A673 (cell line): ENCODE measurements around the gene PRPF6.

Experiments
- CTCF ChIP-seq: fragments of 300-800, 200-600 bp; sonication (generic); conservative IDR thresholded peaks from 2 replicates; pipeline ENCODE4 v1.5.1; 2017; ENCODE audit warnings: low read depth, mild to moderate bottlenecking, antibody characterized with exemption, low read length, moderate library complexity, mixed read lengths
- EZH2 ChIP-seq: fragments of 200-600 bp; sonication (generic); IDR thresholded peaks from 2 replicates; pipeline ENCODE4 v1.6.1; 2017; ENCODE audit warnings: borderline replicate concordance, low read depth, mild to moderate bottlenecking, mixed read lengths, antibody characterized with exemption, low read length; ENCODE audit not compliant: poor library complexity, severe bottlenecking

GRCh38 chr20:64015635-64016034 is 34.7 kb downstream of the PRPF6 start:
- TF ChIP-seq CTCF (no peak), EZH2 (no peak)
